Colon (tissue), 2 donors: ENCODE measurements around the gene AIG1.
"Not testable (repeated sequence)": the region's sequence is repeated elsewhere in the genome, so short reads cannot be mapped to it uniquely, and the experiment has no call there.

Source experiments
- FAIRE-seq: peaks from 2 replicates; lab custom pipeline; 2012; peaks lifted over from hg19 to GRCh38; lab: Jason Lieb, UNC
- donor health status: control.
- donor health status: control.

Gene AIG1

GRCh38 chr6:143128681-143129015 is 68.0 kb downstream of the AIG1 start:
- FAIRE-seq: no peak

DNA sequence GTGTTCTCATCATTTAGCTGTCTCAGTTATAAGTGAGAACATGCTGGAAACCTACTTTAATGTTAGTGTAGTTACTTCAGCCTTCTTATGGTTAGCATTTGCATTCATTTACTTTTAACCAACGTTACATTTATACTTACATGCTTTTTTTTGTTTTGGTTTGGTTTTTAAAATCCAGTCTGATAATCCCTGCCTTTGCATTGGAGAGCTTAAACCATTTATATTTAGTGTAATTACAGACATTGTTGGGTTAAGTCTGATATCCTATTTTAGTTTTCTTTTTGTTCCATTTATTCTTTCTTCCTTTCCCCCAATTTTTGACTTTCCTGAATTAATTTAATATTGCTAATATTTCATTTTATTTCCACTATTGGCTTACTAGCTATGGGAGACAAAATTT is 70.2 kb downstream of the AIG1 start:
- FAIRE-seq: no peak

DNA sequence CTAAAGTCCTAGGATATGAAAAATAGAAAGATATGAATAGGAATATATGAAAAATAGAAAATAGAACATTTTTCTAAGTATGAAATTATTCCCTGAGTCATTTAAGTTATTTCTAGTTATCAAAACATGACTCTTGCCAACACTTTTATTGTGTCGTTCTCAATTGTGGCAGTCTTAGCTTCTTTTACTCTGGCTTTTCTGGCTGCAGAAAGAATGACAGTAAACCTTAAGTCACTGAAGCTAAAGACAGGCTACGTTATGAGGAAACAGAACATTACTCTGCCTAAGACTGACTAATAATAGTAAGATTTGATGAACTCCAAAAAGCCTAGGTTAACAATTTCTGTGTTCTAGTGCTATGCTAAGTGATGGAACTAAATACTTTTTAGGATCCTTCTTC is 74.6 kb downstream of the AIG1 start:
- FAIRE-seq: no peak

DNA sequence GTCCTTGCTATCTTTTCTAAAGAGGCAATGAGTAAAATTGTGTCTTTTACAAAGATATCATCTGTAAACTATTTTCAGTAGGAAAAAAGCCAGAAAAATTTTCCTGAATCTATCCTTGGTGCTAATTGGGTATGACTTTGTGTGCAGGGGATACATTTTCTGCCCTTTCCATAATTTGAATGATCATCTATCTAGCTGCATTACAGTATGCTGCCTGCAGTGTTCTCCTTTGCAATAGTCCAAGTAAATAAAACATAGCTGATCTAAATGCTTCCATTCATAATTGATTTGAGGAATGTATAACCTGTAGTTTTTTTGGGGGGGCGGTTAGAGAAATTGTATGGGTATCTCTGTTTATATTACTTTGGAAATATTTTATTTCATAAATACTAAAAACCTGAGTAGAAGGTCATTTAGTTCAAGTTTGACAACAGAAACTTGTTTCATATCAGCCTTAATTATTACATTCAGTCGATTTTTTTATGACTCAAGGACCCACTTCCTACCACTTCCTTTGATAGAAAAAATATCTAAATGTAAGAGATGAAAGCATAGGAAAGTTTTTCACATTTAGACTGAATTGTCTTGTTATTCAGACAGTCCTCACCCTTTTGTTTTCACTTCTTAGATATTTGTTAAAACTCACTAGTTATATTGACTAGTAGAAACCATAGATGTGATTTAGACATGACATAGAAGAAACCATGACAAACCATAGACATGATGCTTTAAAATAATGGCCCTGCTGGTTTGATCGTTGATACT is 75.3 kb downstream of the AIG1 start:
- FAIRE-seq: no peak

DNA sequence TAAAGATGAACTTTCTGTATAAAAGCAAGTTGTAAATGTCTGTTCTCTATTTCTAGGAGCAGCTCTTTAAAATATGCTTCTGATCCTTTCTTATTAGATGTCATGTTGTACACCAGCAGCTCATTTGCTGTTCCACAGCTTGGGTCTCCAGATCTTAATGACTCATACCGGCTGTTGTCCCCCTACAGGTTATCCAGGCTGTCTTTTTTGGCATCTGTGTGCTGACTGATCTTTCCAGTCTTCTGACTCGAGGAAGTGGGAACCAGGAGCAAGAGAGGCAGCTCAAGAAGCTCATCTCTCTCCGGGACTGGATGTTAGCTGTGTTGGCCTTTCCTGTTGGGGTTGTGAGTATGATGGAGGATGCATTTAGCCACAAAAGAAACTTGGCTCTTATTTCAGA is 76.0 kb downstream of the AIG1 start:
- FAIRE-seq: no peak

DNA sequence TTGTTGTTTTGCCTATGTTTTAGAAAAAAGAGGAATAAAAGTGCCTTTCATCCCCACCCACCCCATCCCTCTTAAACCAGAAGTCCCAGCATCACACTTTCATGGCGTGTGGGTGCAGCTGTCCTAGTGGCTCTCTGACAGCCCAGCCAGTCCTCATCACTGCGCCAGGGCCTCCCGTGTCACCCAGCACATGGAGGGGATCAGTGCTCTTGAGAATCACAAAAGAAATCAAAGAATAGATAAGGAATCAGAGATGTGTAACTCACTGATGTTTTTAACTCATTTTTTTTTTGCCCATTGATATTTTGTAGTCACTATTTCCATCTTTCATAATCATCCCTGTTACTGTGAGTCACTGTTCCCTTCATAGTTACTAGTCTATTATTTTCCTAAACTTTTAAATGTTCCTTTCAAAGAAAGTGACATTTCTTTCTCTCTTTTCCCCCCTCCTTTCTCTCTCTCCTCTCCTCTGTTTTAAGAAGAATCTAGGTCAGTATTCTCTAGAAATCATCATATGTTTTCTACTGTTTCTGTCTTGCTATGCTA is 78.6 kb downstream of the AIG1 start:
- no peak for FAIRE-seq

DNA sequence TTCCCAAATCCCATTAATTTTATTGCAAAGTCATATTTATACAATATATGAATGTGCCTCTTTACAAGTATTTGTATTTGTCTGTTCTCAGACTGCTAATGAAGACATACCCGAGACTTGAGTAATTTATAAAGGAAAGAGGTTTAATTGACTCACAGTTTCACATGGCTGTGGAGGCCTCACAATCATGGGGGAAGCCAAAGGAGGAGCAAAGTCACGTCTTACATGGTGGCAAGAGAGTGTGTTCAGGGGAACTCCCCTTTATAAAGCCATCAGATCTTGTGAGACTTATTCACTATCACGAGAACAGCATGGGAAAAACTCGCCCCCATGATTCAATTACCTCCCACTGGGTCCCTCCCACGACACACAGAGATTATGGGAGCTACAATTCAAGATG is 79.2 kb downstream of the AIG1 start:
- FAIRE-seq: not testable (repeated sequence)

GRCh38 chr6:143140767-143141166 is 80.1 kb downstream of the AIG1 start:
- FAIRE-seq: no peak

- FAIRE-seq: no peak
Observed at GRCh38 chr6:143141442-143141841, 80.8 kb downstream of the AIG1 start.

DNA sequence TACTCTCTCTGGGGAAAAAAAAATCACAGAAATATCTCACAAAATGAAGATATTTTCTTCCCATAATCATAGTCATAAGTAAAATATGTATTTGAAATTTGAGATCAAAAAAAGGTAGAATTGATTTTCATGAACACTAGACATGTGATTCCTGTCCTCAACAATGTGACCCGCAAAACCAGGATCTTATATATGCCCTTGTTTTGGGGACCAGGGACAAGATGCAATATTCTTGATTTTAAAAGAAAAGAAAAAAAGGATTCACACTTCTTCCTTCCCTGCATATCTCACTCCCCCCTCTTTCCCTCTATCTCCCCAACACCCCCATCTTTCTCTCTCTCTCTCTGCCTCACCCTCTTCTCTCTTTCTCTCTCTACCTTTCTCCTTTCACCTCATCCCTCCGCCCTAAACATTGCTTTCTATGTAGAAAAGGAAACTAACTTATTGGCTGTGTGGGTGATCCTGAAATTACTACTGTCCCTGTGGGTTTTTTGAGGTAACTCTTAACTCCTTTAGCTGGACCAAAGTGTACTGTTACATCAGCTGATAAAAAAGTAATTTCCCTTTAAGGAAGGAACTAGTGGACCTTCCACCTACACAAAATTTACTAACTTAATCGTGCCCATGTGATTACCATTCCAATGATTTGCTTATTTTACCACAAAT is 85.6 kb downstream of the AIG1 start:
- FAIRE-seq: no peak

- FAIRE-seq: no peak
Observed at GRCh38 chr6:143149771-143150170, 89.1 kb downstream of the AIG1 start.

DNA sequence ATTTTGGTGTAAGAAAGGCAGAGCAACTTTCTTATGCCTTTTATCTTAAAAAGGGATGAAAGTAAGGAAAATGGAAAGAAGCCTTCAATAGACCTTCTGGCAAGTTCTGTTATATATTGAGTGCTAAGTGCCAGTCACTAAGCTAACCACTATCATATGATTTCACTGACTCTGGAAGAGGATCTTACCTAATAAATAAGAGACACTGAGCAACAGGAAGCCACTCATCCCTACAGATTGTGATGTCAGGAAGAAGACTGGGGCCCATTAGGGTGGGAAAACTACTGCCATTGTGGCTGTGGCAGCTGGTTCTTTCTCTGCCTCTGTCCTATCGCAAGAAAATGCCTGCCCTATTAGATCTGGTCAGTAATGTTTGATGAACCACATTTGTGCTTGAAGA is 89.6 kb downstream of the AIG1 start:
- FAIRE-seq: no peak

DNA sequence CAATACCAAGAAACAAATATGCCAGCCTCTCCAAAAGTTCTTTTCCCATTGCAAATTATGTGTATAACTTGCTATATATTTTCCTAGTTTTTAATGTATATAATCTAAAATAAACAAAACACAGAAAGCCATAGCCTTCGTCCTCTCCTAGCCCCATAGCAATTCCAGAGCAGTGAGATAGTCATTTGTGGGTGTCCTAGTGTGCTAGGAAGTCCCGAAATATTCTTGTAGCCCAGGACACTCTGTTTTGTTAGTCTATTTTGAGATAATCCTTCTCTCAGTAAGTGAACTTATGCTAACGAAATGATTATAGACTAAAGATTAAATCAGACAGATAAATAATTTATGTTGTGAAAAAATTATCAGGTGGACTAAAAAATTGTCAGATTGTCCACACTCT is 90.7 kb downstream of the AIG1 start:
- no peak for FAIRE-seq

- no peak for FAIRE-seq
Observed at GRCh38 chr6:143155681-143156080, 95.0 kb downstream of the AIG1 start.

GRCh38 chr6:143157131-143157530 is 96.4 kb downstream of the AIG1 start:
- no peak for FAIRE-seq

DNA sequence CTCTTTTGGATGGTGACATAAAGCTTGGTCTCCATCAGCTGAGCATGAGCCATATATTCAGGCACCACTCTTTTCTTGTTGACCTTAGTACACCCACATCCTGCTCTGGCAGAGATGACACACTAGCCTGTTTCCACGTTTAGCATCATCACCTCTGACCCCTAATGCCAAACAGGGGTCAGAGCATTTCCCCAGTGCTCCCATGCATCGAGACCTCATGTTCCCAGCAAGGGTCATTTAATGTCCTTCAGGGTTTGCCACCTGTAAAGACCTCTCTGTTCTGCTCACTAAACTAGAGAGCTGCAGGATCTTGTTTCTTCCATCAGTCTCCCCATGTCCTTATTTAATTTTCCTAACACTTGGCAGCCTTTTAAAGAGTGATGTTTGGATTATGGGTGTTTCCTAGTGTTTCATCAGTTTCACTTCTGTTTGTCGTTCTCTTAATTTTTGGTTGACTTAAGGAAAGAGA is 97.5 kb downstream of the AIG1 start:
- no peak for FAIRE-seq

GRCh38 chr6:143159001-143159400 is 98.3 kb downstream of the AIG1 start:
- FAIRE-seq: no peak

- FAIRE-seq: no peak
Observed at GRCh38 chr6:143160015-143160414, 99.3 kb downstream of the AIG1 start.

DNA sequence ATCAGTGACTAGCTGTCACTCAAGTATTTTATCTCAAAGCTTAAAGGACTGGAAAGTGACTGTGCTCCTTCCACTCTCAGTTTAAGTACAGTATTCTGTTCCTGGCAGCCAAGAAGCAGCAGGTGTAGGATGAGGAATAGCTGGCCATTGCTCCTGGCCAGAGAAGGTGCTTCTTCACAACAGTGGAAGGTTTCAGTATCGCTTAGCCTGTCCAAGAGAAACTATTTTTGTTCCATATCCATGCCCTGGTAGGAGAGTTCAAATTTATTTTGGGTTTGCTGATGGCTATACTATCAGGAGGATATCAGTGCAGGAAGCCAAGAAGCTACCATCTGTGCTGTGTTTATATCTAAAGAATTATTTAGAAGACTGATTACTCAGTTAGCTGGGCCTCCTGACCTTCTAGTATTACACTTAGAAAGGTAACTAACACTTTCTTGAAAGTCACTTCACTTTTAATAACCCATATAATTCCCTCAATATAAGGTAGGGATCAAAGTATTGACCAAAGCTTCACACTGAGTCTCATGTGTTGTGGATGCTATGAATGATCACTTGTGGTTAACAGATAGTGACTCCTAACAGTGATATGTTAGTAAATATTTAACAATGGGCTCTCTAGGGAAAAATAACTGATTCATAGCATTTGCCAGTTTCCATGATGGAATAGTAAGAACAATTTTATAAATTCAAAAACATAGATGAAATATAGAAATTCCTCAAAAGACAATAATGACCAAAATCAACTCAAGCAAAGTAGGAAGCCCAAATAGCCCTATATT is 99.9 kb downstream of the AIG1 start:
- FAIRE-seq: no peak

GRCh38 chr6:143163621-143164020 is 102.9 kb downstream of the AIG1 start:
- no peak for FAIRE-seq

GRCh38 chr6:143164565-143165105 is 103.9 kb downstream of the AIG1 start:
- no peak for FAIRE-seq

- no peak for FAIRE-seq
Observed at GRCh38 chr6:143165315-143165855, 104.7 kb downstream of the AIG1 start.
